Measurements from ENCODE around the gene TMEM127.
A peak's percentile ranks its signal among the peaks of the same experiment; 100 is the strongest.
"Not testable (repeated sequence)": the region's sequence is repeated elsewhere in the genome, so short reads cannot be mapped to it uniquely, and the experiment has no call there.

The TMEM127 gene

GRCh38 chr2:96239745-96240264 lies 26.0 kb downstream of the TMEM127 start:
- DNase-seq: no peak

DNA sequence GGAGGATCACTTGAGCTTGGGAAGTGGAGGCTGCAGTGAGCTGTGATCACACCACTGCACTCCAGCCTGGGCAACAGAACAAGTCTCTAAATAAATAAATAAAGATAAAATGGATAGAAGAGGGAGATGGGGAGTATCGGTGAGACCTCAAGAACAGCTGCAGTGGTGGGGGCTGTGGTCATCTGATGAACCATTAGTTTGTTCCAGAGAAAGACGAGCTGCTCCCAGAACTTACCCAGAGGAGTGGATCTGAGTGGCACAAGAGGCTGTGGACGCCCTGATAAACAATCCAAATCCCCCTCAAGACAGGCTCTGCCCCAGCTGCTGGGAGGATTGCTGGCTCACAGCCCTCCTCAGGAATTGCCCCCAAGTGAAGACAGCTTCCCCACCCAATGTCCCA lies 26.7 kb downstream of the TMEM127 start:
- DNase-seq: no peak

DNA sequence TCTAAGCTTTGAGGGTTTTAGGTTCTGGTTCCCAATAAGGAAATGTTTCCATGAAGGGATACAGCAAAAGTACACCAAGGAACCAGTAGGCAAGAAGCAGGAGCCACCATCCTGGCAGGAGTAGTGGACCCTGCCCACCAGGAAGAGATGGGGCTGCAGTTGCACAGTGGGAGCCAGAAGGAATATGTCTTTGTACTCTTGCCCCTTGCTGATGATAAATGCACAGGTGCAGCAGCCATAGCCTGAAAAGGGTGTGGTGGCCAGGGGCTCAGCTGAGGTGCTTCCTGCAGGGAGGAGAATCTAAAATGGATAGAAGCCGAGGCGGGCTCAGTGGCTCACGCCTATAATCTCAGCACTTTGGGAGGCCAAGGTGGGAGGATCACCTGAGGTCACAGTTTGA lies 27.5 kb downstream of the TMEM127 start:
- DNase-seq: no peak

GRCh38 chr2:96236882-96237281 lies 28.9 kb downstream of the TMEM127 start:
- no peak for DNase-seq

DNA sequence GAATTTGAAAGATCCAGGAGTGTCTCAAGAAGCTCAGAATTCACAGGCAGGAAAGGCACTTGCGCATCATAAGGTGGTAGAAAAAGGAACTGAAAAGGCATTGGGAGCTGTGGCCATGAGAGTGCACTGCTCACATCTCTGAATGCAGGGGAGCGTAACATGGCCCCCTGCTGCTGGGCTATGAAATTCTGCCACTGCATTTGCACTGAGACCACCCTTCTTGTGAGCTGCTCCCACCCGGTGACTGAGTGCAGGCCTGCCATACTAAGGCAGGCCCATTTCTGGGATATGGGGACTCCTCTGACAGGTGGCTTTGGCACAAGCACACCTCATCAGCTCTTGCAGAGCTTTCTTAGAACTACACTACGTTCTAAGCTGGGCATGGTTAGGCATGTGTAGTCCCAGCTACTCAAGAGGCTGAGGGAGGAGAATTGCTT lies 31.9 kb downstream of the TMEM127 start:
- DNase-seq: no peak

DNA sequence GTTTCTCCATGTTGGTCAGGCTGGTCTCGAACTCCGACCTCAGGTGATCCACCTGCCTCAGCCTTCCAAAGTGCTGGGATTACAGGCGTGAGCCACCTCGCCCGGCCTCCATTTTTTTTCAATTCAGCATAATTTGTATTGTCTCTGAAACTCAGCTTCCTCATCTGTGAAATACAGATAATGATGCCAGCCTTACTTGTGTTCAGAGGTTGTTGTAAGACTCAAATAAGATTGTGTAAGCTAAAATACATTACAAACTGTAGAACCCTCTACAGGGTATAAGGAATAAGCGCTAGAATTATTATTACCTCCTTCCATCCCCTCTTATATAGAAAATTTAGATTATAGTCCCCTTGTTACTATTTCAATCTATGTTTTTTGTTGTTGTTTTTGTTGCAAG lies 32.4 kb downstream of the TMEM127 start:
- no peak for DNase-seq

GRCh38 chr2:96231316-96231715 lies 34.5 kb downstream of the TMEM127 start:
- no peak for DNase-seq

GRCh38 chr2:96225016-96225533 lies 40.7 kb downstream of the TMEM127 start:
- DNase-seq: no peak

DNA sequence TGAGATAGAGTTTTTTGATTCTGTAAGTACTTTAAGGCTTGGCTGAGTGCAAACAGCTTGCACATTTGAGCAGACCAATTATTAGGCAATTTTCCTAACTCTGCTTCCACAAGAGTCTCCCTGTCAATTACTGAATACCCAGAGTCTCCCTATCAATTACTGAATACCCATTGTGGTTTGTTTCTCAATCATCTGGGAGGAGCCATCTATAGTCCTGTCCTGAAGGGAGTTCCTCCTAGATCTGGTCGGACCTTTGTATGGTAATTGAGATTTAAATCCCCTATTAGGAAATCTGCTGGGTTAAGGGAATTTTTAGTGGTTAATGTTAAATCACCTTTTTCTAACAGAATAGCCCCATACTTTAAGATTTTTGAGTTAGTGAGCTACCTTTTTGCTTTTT lies 44.7 kb downstream of the TMEM127 start:
- not testable (repeated sequence) for DNase-seq

DNA sequence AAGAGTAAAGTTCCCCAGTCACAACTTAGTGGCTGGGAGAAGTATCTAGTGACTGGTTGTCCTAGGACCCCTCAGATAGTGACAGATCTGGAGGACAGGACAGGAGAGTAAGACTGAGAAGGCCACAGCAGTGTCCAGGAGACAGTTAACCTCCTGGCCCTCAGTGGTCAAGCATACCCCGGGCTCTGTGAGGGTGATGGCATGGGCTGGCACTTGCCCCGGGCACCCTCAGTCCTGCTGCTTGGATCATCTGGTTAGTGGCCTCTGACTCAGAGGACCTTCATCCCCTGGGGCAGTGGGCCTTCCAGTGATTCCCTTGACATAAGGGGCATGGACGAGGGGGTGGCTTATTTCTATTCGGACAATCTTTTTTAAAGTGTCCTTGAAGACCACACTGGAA lies 45.8 kb downstream of the TMEM127 start:
- DNase-seq: not testable (repeated sequence)

DNA sequence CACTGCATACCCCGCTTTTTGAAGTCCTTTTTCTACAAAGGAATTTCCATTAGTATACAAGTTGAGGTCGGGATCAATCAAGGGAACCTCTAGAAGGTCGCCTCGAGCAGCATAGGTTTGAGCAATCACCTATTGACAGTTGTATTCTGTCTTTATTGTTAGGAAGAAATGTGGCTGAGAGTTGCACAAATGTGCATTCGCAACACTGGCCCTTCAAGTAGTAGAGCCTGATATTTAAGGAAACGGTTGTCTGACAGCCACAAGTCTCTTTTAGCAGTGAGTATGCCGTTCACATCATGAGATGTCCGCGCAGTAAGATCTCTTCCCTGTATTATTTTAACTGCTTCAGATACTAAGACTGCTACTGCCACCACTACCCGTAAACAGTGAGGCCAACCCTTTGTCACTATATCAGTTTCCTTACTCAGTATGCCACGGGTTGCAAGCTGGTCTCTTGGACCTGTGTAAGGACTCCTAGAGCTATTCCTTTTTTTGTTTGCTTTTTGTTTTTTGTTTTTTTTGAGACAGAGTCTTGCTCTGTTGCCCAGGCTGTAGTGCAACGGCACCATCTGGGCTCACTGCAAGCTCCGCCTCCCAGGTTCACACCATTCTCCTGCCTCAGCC lies 47.2 kb downstream of the TMEM127 start:
- DNase-seq: no peak

- no peak for DNase-seq
Observed at GRCh38 chr2:96214554-96214953, 51.2 kb downstream of the TMEM127 start.

DNA sequence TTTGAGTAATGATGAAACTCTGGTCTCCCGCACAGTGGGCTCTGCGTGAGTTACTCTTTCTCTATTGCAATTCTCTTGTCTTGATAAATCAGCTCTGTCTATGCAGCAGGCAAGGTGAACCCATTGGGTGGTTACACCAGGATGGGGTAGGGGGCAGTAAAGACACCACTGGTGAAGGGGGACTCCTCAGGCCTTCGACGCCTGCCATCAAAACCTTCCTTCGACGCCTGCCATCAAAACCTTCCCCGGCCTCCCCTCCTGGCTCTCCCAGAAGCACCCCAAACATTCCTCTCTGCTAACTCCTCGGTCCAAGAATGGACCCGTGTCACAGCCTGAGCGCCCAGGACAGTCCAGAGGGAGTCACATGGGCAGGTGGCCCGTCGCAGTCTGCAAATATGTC lies 52.4 kb downstream of the TMEM127 start:
- no peak for DNase-seq

GRCh38 chr2:96212339-96212738 lies 53.5 kb downstream of the TMEM127 start:
- DNase-seq: no peak

DNA sequence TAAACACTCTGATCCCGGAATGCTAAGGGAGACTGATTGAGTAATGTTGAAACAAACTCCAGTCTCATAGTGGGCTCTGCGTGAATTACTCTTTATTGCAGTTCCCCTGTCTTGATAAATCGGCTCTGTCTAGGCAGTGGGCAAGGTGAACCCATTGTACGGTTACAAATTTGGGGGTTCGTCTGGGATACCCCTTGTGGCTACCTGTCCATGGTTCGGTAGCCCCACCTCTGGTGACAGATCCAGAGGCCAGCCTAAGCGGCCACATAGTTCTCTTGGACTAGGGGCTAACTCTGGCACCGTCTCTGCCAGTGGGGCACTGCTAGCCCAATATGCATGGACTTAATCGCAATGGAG lies 56.1 kb downstream of the TMEM127 start:
- DNase-seq: no peak

DNA sequence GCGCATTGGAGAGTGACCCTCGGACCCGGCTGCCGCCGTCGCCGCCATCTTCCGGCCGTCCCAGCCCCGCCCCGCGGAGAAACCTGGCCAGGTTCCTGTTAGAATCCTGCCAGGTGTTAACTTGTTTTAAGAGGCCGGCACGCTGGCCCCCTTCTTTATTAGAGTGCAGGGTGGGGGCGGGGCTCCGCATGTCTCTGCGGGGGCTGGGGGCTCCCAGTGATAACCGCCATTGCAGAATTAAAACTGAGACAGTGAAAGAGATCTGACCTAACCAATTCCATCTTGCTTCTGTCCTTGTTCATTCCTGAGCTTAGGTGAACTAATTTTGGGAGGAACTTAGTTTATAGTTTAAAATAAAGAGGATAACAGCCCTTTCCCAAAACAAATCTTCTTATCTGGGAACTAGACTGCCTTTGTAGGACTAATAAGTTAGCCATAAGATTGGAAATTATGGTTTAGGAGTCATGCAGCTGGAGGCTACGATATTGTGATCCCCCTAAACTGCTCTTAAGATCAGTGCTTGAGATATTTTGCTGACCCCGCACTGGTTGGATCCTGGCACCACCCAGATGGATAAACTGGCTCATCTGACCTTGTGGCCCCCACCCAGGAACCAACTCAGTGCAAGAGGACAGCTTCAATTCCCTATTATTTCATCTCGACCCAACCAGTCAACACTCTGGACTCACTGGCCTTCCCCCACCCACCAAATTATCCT lies 56.6 kb downstream of the TMEM127 start:
- DNase-seq: no peak

- DNase-seq: peak; percentile 97
Observed at GRCh38 chr2:96208143-96209010, 57.4 kb downstream of the TMEM127 start, which contains the start of gene STARD7. Gene STARD7 (minus strand): TSS chr2:96208827. CDS start chr2:96208434, 393 bp downstream.

DNA sequence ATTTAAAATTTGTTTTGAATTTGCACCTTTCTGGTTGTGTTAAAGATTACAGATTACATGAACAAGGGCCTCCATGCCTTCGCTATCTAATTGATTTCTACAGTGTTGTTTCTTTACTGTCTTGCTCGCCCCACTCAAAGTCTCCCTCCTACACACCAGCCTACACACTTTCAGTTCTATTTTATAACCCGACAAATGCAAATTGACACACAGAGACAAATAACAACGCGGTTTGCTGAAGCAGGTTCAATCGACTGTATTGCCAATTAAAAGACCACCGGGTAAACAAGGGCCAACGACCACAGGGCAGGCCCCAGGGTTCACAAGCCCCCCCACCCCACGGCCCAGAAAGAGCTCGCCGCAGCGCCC lies 58.0 kb downstream of the TMEM127 start:
- DNase-seq: no peak

GRCh38 chr2:96207073-96207773 lies 58.6 kb downstream of the TMEM127 start:
- no peak for DNase-seq

GRCh38 chr2:96205888-96206287 lies 59.9 kb downstream of the TMEM127 start:
- no peak for DNase-seq

- peak; percentile 11 for DNase-seq
Observed at GRCh38 chr2:96204836-96205624, 60.8 kb downstream of the TMEM127 start.

All from NCI-H1105 (cell line).